ENCODE measurements around the gene IRF6.
A peak's percentile ranks its signal among the peaks of the same experiment; 100 is the strongest.

IRF6 gene

DNA sequence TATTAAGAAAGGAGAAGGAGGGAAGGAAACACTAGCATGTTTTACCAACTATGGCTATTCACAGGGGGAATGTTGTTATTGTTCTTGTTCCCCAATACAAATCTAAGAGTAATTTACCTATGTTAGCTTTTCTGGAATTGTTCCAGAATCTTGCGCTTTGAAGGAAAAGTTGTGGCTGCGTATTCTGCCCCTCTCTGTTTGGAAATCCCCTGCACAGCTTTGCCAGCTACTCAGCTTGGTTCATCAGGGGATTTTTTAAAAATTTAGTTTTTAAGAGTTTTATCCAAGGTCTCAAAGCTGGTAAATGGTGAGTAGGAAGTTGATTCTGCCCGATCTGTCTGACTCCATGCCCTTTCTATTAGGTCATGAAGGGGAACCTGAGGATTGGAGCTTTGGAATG, 9.5 kb upstream of the IRF6 start:
- DNase-seq (ENCODE audit: low read depth), result no peak
- TF ChIP-seq, protein P1, sequence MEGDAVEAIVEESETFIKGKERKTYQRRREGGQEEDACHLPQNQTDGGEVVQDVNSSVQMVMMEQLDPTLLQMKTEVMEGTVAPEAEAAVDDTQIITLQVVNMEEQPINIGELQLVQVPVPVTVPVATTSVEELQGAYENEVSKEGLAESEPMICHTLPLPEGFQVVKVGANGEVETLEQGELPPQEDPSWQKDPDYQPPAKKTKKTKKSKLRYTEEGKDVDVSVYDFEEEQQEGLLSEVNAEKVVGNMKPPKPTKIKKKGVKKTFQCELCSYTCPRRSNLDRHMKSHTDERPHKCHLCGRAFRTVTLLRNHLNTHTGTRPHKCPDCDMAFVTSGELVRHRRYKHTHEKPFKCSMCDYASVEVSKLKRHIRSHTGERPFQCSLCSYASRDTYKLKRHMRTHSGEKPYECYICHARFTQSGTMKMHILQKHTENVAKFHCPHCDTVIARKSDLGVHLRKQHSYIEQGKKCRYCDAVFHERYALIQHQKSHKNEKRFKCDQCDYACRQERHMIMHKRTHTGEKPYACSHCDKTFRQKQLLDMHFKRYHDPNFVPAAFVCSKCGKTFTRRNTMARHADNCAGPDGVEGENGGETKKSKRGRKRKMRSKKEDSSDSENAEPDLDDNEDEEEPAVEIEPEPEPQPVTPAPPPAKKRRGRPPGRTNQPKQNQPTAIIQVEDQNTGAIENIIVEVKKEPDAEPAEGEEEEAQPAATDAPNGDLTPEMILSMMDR (IDR thresholded peaks at IDR 0.05; ENCODE audit: low read length, missing control alignments), result no peak
- no peak overlapping the region for H3K4me3 ChIP-seq (replicated peaks; ENCODE audit: low read depth, low read length)

DNA sequence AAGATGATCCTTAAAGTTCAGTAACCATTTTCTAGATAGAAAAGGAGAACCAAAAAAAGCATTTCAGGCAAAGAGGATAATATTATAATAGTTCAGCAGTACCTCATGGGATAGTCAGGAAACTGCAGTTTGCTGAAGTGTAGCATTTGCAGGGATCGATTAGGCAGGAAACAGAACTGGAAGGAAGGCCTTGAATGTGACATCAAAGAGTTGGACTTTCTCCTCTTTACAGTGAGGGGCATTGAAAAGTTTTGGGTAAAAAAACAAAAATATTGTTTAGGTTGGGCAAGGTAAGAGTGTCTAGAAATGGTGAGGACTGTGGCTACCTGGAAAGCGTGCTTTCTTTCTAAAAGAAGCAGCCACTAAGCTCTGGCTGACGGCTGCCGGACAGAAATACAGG, 8.0 kb upstream of the IRF6 start:
- DNase-seq (ENCODE audit: low read depth), result no peak

DNA sequence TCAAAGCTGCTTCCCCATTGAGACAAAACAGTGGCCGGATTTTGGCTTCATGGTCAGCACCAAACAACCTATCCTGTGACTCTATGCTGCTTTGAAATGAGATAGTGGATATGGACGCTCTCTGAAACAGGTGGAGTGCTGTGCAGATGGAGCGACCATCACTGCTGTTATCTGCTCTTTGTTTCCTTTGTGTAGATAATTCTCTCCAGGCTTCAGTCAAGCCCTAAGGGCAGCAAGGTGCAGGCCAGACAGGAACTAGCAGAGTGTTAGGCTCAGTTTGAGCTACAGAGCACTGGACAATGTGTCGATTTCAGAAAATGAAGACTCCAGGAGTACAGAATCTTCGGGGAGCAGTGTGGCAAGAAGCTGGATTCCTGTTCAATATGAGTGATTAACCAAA, 4.8 kb upstream of the IRF6 start:
- H3K4me3 ChIP-seq (replicated peaks; ENCODE audit: low read depth, low read length), result no peak overlapping the region
- DNase-seq (ENCODE audit: low read depth), result no peak
- TF ChIP-seq, protein P1 (IDR thresholded peaks at IDR 0.05; ENCODE audit: low read length, missing control alignments), result no peak

More for the DNA sequence above, 8.0 kb upstream of the IRF6 start:
- H3K4me3 ChIP-seq (replicated peaks; ENCODE audit: low read depth, low read length), result no peak overlapping the region
- TF ChIP-seq, protein P1 (IDR thresholded peaks at IDR 0.05; ENCODE audit: low read length, missing control alignments), result no peak

DNA sequence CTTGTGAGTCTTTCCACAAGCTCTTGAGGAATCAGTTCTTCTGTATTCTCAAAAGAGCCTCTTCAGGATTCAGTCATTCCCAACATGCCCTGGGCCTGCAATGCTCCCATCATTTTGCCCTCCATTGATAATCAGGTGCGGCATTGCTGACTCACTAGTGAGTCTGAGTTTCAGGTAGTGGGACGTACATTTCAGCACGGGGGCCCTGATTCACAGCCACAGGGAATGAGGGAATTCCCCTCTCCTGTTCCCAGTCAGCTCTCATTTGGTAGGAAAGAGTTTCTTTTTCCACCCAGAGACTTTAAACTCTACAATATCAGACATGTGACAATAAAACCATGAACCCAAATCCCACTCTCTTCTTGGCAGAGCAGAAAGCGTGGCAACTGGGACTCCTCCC, 3.7 kb upstream of the IRF6 start:
- TF ChIP-seq, protein P1 (IDR thresholded peaks at IDR 0.05; ENCODE audit: low read length, missing control alignments), result no peak
- no peak overlapping the region for H3K4me3 ChIP-seq (replicated peaks; ENCODE audit: low read depth, low read length)
- DNase-seq (ENCODE audit: low read depth), result no peak

DNA sequence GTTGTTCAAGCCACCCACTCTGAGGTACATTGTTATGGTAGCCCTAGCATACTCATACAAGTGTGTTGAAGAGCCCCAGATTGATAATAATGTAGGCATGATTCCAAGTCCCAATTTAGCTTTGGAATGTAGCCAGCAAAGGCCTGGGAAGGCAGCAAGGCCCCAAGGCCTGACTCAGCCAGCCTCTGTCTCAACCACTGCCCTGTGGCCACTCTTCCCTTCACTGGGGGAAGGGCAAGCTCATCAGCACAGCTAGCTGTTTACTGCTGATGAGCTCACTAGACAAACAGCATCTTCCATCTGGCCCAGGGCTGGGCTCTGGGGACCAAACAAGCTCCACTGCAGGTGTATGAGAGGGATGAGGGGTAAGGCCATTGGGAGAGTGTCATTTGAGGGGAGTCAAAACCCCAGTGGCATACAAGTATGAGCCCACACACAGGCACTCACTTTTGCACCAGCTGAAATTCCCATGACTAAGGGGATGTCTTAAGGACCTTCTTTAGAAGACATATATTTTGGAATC, 2.2 kb upstream of the IRF6 start:
- TF ChIP-seq, protein P1 (IDR thresholded peaks at IDR 0.05; ENCODE audit: low read length, missing control alignments), result no peak
- H3K4me3 ChIP-seq (replicated peaks; ENCODE audit: low read depth, low read length), result no peak overlapping the region
- DNase-seq (ENCODE audit: low read depth), result peak; percentile 97

DNA sequence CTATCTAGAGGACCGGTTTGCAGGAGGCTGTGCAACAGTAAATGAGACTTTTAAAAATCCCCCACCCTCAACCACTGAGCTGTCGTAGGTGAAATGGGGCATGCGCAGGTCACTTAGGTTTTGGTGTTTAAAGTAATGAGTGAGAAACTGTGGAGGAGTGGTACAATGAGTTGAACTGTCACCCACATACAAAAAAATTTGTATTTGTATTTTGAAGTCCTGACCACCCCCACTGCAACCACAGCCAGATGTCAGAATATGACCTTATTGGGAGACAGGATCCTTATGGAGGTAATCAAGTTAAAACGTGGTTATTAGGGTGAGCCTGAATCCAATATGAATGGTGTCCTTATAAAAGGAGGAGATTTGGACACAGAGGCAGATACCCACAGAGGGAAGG, 1.6 kb upstream of the IRF6 start:
- no peak for DNase-seq (ENCODE audit: low read depth)
- no peak overlapping the region for H3K4me3 ChIP-seq (replicated peaks; ENCODE audit: low read depth, low read length)
- TF ChIP-seq, protein P1 (IDR thresholded peaks at IDR 0.05; ENCODE audit: low read length, missing control alignments), result no peak

DNA sequence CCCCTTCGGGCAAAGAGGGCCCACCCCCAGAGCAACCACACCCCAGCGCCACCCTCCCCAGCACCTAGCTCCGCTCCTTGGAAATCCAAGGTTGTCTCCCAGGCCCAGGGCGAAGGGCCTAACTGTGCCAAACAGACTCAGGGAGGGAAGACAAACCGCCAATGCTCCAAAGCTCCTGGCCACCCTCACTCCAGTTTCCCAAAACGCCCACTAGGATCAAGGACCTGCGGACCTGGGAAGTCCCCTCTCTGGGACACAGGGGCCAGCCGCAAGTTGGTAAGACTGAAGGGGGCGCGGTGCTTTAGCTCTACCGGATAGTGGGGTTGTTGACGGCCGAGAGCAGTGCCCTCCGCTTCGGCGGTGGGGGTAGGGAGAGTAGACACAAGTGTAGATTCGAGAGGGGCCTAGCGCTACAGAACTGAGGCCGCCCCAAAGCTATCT, 581 bp downstream of the IRF6 start:
- H3K4me3 ChIP-seq (replicated peaks; ENCODE audit: low read depth, low read length), result peak overlapping the region; percentile 44
- no peak for DNase-seq (ENCODE audit: low read depth)
- TF ChIP-seq, protein P1 (IDR thresholded peaks at IDR 0.05; ENCODE audit: low read length, missing control alignments), result no peak
